ENCODE results near the gene PRKG1. TPM values are rescaled to one million over a fixed set of nuclear protein-coding genes. Genes with fewer than 3 reads are reported as not detected.
A peak's percentile ranks its signal among the peaks of the same experiment; 100 is the strongest.

Gene PRKG1
- total RNA-seq = 17.9 TPM

DNA sequence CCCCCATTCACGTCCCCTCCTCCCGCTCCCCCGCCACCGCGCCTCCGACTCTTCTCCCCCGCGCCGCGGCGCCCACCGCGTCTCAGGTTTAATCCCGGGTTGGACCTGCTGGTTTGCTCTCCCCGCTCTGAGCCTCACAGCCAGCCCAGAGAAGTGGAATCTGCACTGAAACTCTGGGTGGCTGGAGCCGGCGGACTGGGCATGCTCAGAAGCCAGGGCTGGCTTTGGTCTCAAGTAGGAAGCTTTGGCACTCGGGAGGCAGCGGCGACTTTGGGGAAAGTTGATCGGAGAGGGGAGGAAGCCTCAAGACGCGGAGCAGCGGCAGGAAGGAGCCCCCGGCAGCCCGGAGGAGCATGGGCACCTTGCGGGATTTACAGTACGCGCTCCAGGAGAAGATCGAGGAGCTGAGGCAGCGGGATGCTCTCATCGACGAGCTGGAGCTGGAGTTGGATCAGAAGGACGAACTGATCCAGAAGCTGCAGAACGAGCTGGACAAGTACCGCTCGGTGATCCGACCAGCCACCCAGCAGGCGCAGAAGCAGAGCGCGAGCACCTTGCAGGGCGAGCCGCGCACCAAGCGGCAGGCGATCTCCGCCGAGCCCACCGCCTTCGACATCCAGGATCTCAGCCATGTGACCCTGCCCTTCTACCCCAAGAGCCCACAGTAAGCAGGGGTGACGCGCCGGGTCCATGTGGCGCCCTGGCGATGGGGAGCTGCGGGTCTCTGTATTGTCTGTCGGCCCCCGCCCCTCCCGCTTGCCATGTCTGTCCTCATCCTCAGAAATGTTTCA lies at the start of gene PRKG1:
Gene PRKG1, plus strand, starts transcription at position 250 of the 791 bp plus-strand sequence.
- Histone ChIP-seq H3K4me1 (peaks cover 7% of the 10 kb centered on the region), H3K4me3 (peak within 1 kb of the TSS; percentile 60 to 76), H3K36me3 (no peaks in the 10 kb centered on the region), H3K27ac (peak within 1 kb of the TSS; percentile 91), H3K27me3 (no peaks in the 10 kb centered on the region), H3K9me3 (no peaks in the 10 kb centered on the region)
- peak in 1 of 2 donors; percentile 91 for DNase-seq (ENCODE audit: extremely low spot score in 2 of 2)
- TF ChIP-seq, protein P1, sequence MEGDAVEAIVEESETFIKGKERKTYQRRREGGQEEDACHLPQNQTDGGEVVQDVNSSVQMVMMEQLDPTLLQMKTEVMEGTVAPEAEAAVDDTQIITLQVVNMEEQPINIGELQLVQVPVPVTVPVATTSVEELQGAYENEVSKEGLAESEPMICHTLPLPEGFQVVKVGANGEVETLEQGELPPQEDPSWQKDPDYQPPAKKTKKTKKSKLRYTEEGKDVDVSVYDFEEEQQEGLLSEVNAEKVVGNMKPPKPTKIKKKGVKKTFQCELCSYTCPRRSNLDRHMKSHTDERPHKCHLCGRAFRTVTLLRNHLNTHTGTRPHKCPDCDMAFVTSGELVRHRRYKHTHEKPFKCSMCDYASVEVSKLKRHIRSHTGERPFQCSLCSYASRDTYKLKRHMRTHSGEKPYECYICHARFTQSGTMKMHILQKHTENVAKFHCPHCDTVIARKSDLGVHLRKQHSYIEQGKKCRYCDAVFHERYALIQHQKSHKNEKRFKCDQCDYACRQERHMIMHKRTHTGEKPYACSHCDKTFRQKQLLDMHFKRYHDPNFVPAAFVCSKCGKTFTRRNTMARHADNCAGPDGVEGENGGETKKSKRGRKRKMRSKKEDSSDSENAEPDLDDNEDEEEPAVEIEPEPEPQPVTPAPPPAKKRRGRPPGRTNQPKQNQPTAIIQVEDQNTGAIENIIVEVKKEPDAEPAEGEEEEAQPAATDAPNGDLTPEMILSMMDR (IDR thresholded peaks at IDR 0.05) = no peak
- peak in 1 of 2 donors; percentile 74 for TF ChIP-seq POLR2AphosphoS5 (IDR thresholded peaks at IDR 0.05; ENCODE audit: insufficient read depth in 1 of 2, low read depth in 1 of 2)
- peak in 1 of 2 donors; percentile 19 for TF ChIP-seq POLR2A (IDR thresholded peaks at IDR 0.05)
- intact Hi-C loops (cut with DNase I) = no loop called here

DNA sequence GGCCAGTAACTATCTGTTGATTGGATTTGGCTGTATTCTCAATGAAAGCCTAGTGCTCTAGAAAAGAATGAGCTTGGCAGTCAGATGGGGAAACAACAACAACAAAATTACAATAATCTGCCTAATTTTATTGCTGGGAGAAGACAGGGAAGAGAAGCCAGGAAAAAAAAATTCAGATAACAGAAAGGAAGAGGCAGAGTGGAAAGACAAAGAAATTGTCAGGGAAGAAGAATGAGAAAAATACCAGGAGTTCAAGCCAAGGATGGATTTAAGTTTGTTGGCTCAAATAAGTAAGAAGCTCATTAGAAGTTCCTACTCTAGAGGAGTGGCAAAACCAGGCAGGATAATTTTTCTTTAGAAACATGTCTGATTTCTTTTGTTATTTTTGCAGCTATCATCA lies 45.9 kb upstream of the PRKG1 start:
- no peaks in the 10 kb centered on the region for H3K9me3 ChIP-seq
- peaks cover 12% of the 10 kb centered on the region for H3K4me1 ChIP-seq
- H3K27me3 ChIP-seq = no peaks in the 10 kb centered on the region
- H3K4me3 ChIP-seq = no peak overlapping the region
- intact Hi-C loops (cut with DNase I) = no loop called here
- H3K36me3 ChIP-seq = no peaks in the 10 kb centered on the region
- no peak overlapping the region for H3K27ac ChIP-seq
- DNase-seq (ENCODE audit: extremely low spot score in 2 of 2) = no peak
- no peak for TF ChIP-seq POLR2AphosphoS5 (IDR thresholded peaks at IDR 0.05; ENCODE audit: insufficient read depth in 1 of 2, low read depth in 1 of 2)
- TF ChIP-seq, protein P1 (IDR thresholded peaks at IDR 0.05) = no peak
- TF ChIP-seq POLR2A (IDR thresholded peaks at IDR 0.05) = no peak

DNA sequence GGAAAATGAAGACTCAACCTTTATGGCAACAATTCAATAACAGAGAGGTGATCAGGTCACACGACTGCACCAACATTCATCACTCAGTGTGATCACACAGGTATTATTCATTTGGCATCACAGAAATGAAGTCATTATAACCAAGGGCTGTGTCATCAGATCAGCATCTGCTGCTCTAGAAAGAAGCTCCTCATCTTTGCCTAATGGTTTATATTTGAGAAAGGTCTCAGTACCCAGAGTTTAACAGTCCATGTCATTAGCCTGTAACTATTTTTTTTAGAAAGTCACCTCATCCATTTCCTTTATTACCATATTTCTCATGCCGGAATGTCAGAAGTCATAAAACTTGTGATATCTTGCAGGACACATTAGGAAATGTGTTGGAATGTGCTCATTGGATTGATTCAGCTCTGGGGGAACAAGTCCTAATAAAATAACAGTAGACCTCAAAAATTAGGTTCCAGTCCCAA lies 45.1 kb upstream of the PRKG1 start:
- intact Hi-C loops (cut with DNase I) = no loop called here
- TF ChIP-seq POLR2A (IDR thresholded peaks at IDR 0.05) (no peak), POLR2AphosphoS5 (IDR thresholded peaks at IDR 0.05; ENCODE audit: insufficient read depth in 1 of 2, low read depth in 1 of 2) (no peak)
- TF ChIP-seq, protein P1 (IDR thresholded peaks at IDR 0.05) = no peak
- no peaks in the 10 kb centered on the region for H3K9me3 ChIP-seq
- no peak overlapping the region for H3K4me3 ChIP-seq
- H3K27me3 ChIP-seq = no peaks in the 10 kb centered on the region
- H3K27ac ChIP-seq = no peak overlapping the region
- no peaks in the 10 kb centered on the region for H3K36me3 ChIP-seq
- peaks cover 12% of the 10 kb centered on the region for H3K4me1 ChIP-seq
- no peak for DNase-seq (ENCODE audit: extremely low spot score in 2 of 2)

DNA sequence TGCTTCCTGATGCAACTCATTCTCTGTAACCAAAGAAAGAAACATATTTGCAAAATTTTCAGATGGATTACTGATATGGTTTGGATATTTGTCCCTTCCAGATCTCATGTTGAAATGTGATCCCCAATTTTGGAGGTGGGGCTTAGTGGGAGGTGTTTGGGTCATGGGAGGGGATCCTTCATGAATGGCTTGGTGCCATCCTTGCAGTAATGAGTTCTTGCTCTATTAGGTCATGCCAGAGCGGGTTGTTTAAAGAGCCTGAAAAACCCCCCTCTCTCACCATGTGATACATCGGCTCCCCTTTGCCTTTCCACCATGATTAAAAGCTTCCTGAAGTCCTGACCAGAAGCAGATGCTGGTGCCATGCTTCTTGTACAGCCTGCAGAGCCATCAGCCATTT lies 43.8 kb upstream of the PRKG1 start:
- no peak for DNase-seq (ENCODE audit: extremely low spot score in 2 of 2)
- TF ChIP-seq, protein P1 (IDR thresholded peaks at IDR 0.05) = no peak
- no peaks in the 10 kb centered on the region for H3K36me3 ChIP-seq
- no peaks in the 10 kb centered on the region for H3K27me3 ChIP-seq
- peaks cover 12% of the 10 kb centered on the region for H3K4me1 ChIP-seq
- no peaks in the 10 kb centered on the region for H3K9me3 ChIP-seq
- H3K27ac ChIP-seq = no peak overlapping the region
- no peak overlapping the region for H3K4me3 ChIP-seq
- intact Hi-C loops (cut with DNase I) = no loop called here

DNA sequence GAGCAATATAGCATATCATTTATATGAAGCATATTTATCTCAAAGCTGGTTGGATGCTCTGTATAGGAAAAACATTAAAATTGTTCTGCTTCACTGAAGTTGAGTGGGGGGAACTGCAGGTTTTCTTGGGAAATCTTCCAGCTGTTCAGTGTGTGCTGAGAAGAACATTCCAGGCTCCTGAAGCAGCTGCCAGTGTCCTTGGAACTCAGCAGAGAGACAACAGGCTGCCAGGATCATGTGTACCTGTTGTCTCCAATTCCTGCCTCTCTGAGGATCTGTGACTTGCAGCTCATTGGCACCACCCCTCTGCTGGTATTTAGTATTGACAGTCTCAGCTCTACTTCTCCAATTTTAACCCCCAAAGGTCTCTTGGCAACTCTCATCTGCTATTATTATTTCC lies 42.3 kb upstream of the PRKG1 start:
- H3K9me3 ChIP-seq = no peaks in the 10 kb centered on the region
- intact Hi-C loops (cut with DNase I) = no loop called here
- TF ChIP-seq, protein P1 (IDR thresholded peaks at IDR 0.05) = no peak
- no peak for TF ChIP-seq POLR2A (IDR thresholded peaks at IDR 0.05)
- no peak for TF ChIP-seq POLR2AphosphoS5 (IDR thresholded peaks at IDR 0.05; ENCODE audit: insufficient read depth in 1 of 2, low read depth in 1 of 2)

More for the DNA sequence above, 42.3 kb upstream of the PRKG1 start:
- Histone ChIP-seq H3K4me3 (no peak overlapping the region), H3K4me1 (peaks cover 12% of the 10 kb centered on the region), H3K36me3 (no peaks in the 10 kb centered on the region), H3K27ac (no peak overlapping the region), H3K27me3 (no peaks in the 10 kb centered on the region)
- DNase-seq (ENCODE audit: extremely low spot score in 2 of 2) = no peak
